WTC11 (cell line): Measurements from ENCODE around the gene JMJD7. TPM values are rescaled to one million over a fixed set of nuclear protein-coding genes. Genes with fewer than 3 reads are reported as not detected.

Experiments used
- ATAC-seq: fragments of 200-7000 bp; cut with Tn5 transposase; 2 replicates; pipeline ENCODE4 v1.10.0; 2021; ENCODE audit warnings: mild to moderate bottlenecking, moderate library complexity
- CTCF ChIA-PET: fragments of 300-600 bp; sonication (Branson Sonifier 250); formaldehyde crosslinking; loops from one replicate; lab custom pipeline; 2021; ENCODE audit warnings: antibody characterized with exemption; lab: Charles Lee
- POLR2A ChIA-PET: fragments of 350-600 bp; sonication (Branson Sonifier 250); formaldehyde crosslinking; loops from one replicate; lab custom pipeline; 2021; ENCODE audit warnings: antibody characterized with exemption; lab: Charles Lee
- DNase-seq: peaks from one replicate; pipeline ENCODE4 v3.0.0; 2021; ENCODE audit warnings: low spot score
- H3K27ac Mint-ChIP-seq: 2 replicates; pipeline ENCODE4 v1.8.0; 2021; ENCODE audit warnings: mixed read lengths
- H3K27me3 Mint-ChIP-seq: 2 replicates; pipeline ENCODE4 v1.8.0; 2021; ENCODE audit warnings: low read depth, mild to moderate bottlenecking, moderate library complexity, mixed read lengths
- H3K36me3 Mint-ChIP-seq: 2 replicates; pipeline ENCODE4 v1.8.0; 2021; ENCODE audit warnings: mixed read lengths
- H3K4me1 Mint-ChIP-seq: 2 replicates; pipeline ENCODE4 v1.8.0; 2022; ENCODE audit warnings: mixed read lengths
- H3K4me3 Mint-ChIP-seq: 2 replicates; pipeline ENCODE4 v1.8.0; 2021; ENCODE audit warnings: mild to moderate bottlenecking, moderate library complexity, mixed read lengths
- H3K9me3 Mint-ChIP-seq: 2 replicates; pipeline ENCODE4 v1.8.0; 2021; ENCODE audit warnings: mixed read lengths
- AR ChIP-seq: fragments of 250-450 bp; sonication (Bioruptor Pico); IDR thresholded peaks from 2 replicates; pipeline ENCODE4 v1.9.0; 2021; ENCODE audit warnings: mild to moderate bottlenecking
- E2F5 ChIP-seq: sonication (generic); formaldehyde crosslinking; IDR thresholded peaks from 2 replicates; pipeline ENCODE4 v1.8.1; 2022; ENCODE audit warnings: mild to moderate bottlenecking, moderate library complexity, missing genetic modification reagents
- ERG ChIP-seq: fragments of 250-450 bp; sonication (Bioruptor Pico); IDR thresholded peaks from 2 replicates; pipeline ENCODE4 v1.8.0; 2021; ENCODE audit warnings: mild to moderate bottlenecking
- ESRRA ChIP-seq: sonication (generic); formaldehyde crosslinking; IDR thresholded peaks from 2 replicates; pipeline ENCODE4 v1.8.1; 2022; ENCODE audit warnings: mild to moderate bottlenecking, missing genetic modification reagents, borderline replicate concordance
- ETV6 ChIP-seq: sonication (generic); formaldehyde crosslinking; IDR thresholded peaks from 2 replicates; pipeline ENCODE4 v1.8.1; 2022; ENCODE audit warnings: mild to moderate bottlenecking, missing genetic modification reagents
- HMGA2 ChIP-seq: fragments of 250-450 bp; sonication (Bioruptor Pico); IDR thresholded peaks from 2 replicates; pipeline ENCODE4 v1.4.0; 2021; ENCODE audit warnings: mild to moderate bottlenecking, moderate library complexity
- MLX ChIP-seq: sonication (generic); formaldehyde crosslinking; IDR thresholded peaks from 2 replicates; pipeline ENCODE4 v1.8.1; 2023; ENCODE audit warnings: mild to moderate bottlenecking, missing genetic modification reagents, moderate library complexity
- OVOL2 ChIP-seq: fragments of 250-450 bp; sonication (Bioruptor Pico); IDR thresholded peaks from 2 replicates; pipeline ENCODE4 v1.9.0; 2021; ENCODE audit warnings: mild to moderate bottlenecking, borderline replicate concordance
- RORB ChIP-seq: fragments of 250-450 bp; sonication (Bioruptor Pico); IDR thresholded peaks from 2 replicates; pipeline ENCODE4 v1.9.0; 2021; ENCODE audit warnings: mild to moderate bottlenecking
- TCF7 ChIP-seq: sonication (generic); formaldehyde crosslinking; IDR thresholded peaks from 2 replicates; pipeline ENCODE4 v1.8.0; 2022; ENCODE audit warnings: mild to moderate bottlenecking, low read depth, missing genetic modification reagents, moderate library complexity
- TEAD1 ChIP-seq: sonication (generic); formaldehyde crosslinking; IDR thresholded peaks from 2 replicates; pipeline ENCODE4 v1.8.0; 2022; ENCODE audit warnings: mild to moderate bottlenecking, missing genetic modification reagents
- ZNF219 ChIP-seq: sonication (generic); formaldehyde crosslinking; IDR thresholded peaks from 2 replicates; pipeline ENCODE4 v1.8.0; 2023; ENCODE audit warnings: missing genetic modification reagents, mild to moderate bottlenecking, borderline replicate concordance
- total RNA-seq: library from RNA; stranded (reverse); gene quantifications from 3 replicates; pipeline ENCODE4 v1.2.3, GENCODE V29; 2021
- TF ChIP-seq, protein P1 (sequence below): sonication (generic); formaldehyde crosslinking; IDR thresholded peaks from 2 replicates; pipeline ENCODE4 v1.8.1; 2023; ENCODE audit warnings: mild to moderate bottlenecking, missing genetic modification reagents, borderline replicate concordance
- TF ChIP-seq, protein P2 (sequence below): sonication (generic); formaldehyde crosslinking; conservative IDR thresholded peaks from 2 replicates; pipeline ENCODE4 v1.8.1; 2022; ENCODE audit warnings: mild to moderate bottlenecking, missing genetic modification reagents
- TF ChIP-seq, protein P3 (sequence below): fragments of 200-600 bp; IDR thresholded peaks from 2 replicates; pipeline ENCODE4 v1.8.0; 2022; ENCODE audit warnings: antibody characterized with exemption
- TF ChIP-seq, protein P4 (sequence below): sonication (generic); formaldehyde crosslinking; IDR thresholded peaks from 2 replicates; pipeline ENCODE4 v1.8.1; 2022; ENCODE audit warnings: missing genetic modification reagents, borderline replicate concordance

JMJD7 gene
- total RNA-seq, 1 experiment from 2014 or later, result 19.9 TPM

- TF ChIP-seq ERG (CRISPR knock-in tag), result no peak
- TF ChIP-seq, protein P1, sequence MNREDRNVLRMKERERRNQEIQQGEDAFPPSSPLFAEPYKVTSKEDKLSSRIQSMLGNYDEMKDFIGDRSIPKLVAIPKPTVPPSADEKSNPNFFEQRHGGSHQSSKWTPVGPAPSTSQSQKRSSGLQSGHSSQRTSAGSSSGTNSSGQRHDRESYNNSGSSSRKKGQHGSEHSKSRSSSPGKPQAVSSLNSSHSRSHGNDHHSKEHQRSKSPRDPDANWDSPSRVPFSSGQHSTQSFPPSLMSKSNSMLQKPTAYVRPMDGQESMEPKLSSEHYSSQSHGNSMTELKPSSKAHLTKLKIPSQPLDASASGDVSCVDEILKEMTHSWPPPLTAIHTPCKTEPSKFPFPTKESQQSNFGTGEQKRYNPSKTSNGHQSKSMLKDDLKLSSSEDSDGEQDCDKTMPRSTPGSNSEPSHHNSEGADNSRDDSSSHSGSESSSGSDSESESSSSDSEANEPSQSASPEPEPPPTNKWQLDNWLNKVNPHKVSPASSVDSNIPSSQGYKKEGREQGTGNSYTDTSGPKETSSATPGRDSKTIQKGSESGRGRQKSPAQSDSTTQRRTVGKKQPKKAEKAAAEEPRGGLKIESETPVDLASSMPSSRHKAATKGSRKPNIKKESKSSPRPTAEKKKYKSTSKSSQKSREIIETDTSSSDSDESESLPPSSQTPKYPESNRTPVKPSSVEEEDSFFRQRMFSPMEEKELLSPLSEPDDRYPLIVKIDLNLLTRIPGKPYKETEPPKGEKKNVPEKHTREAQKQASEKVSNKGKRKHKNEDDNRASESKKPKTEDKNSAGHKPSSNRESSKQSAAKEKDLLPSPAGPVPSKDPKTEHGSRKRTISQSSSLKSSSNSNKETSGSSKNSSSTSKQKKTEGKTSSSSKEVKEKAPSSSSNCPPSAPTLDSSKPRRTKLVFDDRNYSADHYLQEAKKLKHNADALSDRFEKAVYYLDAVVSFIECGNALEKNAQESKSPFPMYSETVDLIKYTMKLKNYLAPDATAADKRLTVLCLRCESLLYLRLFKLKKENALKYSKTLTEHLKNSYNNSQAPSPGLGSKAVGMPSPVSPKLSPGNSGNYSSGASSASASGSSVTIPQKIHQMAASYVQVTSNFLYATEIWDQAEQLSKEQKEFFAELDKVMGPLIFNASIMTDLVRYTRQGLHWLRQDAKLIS (CRISPR knock-in tag), result no peak
- TF ChIP-seq, all 79 proteins: peak for 0
Observed at GRCh38 chr15:41819455-41820050, 8.3 kb upstream of the JMJD7 start (continued).

- H3K4me1 Mint-ChIP-seq, result no peaks in the 10 kb centered on the region
- POLR2A ChIA-PET, result no interaction called here
- no peaks in the 10 kb centered on the region for H3K36me3 Mint-ChIP-seq
- H3K4me3 Mint-ChIP-seq, result no peak overlapping the region
- no peaks in the 10 kb centered on the region for H3K9me3 Mint-ChIP-seq
- H3K27me3 Mint-ChIP-seq, result no peaks in the 10 kb centered on the region
- H3K27ac Mint-ChIP-seq, result no peak overlapping the region
- CTCF ChIA-PET, result interaction anchor here (0.7 to 3.7 kb wide), 4 partner anchors 10 to 83 kb away, joined by 3 to 30 read pairs (median 8); partner anchors contain the start of gene MAPKBP1
- no peak for DNase-seq
- no peak for ATAC-seq
- TF ChIP-seq ETV6 (CRISPR knock-in tag) (no peak), MLX (no peak), ZNF219 (CRISPR knock-in tag) (no peak), TCF7 (no peak), ESRRA (CRISPR knock-in tag) (no peak), AR (no peak), E2F5 (CRISPR knock-in tag) (no peak), OVOL2 (no peak), RORB (CRISPR knock-in tag) (no peak), HMGA2 (no peak), TEAD1 (no peak)
- TF ChIP-seq, protein P2, sequence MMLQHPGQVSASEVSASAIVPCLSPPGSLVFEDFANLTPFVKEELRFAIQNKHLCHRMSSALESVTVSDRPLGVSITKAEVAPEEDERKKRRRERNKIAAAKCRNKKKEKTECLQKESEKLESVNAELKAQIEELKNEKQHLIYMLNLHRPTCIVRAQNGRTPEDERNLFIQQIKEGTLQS (CRISPR knock-in tag), result no peak
- TF ChIP-seq, protein P3, sequence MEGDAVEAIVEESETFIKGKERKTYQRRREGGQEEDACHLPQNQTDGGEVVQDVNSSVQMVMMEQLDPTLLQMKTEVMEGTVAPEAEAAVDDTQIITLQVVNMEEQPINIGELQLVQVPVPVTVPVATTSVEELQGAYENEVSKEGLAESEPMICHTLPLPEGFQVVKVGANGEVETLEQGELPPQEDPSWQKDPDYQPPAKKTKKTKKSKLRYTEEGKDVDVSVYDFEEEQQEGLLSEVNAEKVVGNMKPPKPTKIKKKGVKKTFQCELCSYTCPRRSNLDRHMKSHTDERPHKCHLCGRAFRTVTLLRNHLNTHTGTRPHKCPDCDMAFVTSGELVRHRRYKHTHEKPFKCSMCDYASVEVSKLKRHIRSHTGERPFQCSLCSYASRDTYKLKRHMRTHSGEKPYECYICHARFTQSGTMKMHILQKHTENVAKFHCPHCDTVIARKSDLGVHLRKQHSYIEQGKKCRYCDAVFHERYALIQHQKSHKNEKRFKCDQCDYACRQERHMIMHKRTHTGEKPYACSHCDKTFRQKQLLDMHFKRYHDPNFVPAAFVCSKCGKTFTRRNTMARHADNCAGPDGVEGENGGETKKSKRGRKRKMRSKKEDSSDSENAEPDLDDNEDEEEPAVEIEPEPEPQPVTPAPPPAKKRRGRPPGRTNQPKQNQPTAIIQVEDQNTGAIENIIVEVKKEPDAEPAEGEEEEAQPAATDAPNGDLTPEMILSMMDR, result no peak
- TF ChIP-seq, protein P4, sequence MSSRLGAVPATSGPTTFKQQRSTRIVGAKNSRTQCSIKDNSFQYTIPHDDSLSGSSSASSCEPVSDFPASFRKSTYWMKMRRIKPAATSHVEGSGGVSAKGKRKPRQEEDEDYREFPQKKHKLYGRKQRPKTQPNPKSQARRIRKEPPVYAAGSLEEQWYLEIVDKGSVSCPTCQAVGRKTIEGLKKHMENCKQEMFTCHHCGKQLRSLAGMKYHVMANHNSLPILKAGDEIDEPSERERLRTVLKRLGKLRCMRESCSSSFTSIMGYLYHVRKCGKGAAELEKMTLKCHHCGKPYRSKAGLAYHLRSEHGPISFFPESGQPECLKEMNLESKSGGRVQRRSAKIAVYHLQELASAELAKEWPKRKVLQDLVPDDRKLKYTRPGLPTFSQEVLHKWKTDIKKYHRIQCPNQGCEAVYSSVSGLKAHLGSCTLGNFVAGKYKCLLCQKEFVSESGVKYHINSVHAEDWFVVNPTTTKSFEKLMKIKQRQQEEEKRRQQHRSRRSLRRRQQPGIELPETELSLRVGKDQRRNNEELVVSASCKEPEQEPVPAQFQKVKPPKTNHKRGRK (CRISPR knock-in tag), result no peak
- TF ChIP-seq, protein P1 (CRISPR knock-in tag), result no peak
Observed at GRCh38 chr15:41820791-41821423, 7.0 kb upstream of the JMJD7 start.
